Measurements from ENCODE around the gene RPS4Y1. TPM values are rescaled to one million over a fixed set of nuclear protein-coding genes. Genes with fewer than 3 reads are reported as not detected.
A peak's percentile ranks its signal among the peaks of the same experiment; 100 is the strongest.

Gene RPS4Y1
- total and polyA plus RNA-seq, 10 donors, result 0.50 to 725 (median 286) TPM; not detected in 5

GRCh38 chrY:2913066-2913815 lies 71.8 kb downstream of the RPS4Y1 start:
- no peaks in the 10 kb centered on the region for H3K36me3 ChIP-seq
- TF ChIP-seq CTCF (IDR thresholded peaks at IDR 0.05 in 8 of 11, conservative IDR thresholded peaks at IDR 0.05 in 3 of 11) (peak in 3 of 11 experiments; percentile 21 to 40 (median 24)), POLR2A (IDR thresholded peaks at IDR 0.05) (no peak)
- no peaks in the 10 kb centered on the region for H3K9me3 ChIP-seq
- no peak for DNase-seq
- no peak overlapping the region for H3K4me3 ChIP-seq
- H3K4me1 ChIP-seq, result no peaks in the 10 kb centered on the region
- H3K27ac ChIP-seq, result no peak overlapping the region
- no peaks in the 10 kb centered on the region for H3K27me3 ChIP-seq (replicated peaks in 1 of 7)
- intact Hi-C loops (cut with DNase I; ENCODE audit: low total_unique reads), result no loop called here

Small RNA genes within 50 kb of the gene (small RNA-seq; reads per million reads assigned to genes)
- gene TOMM22P2, result 0 reads per million in 4 donors

Other genes starting within 250 kb of the RPS4Y1 start
- 1 to 10 TPM in 1 of 7 donors, not detected in 6; 1.8 TPM for gene SRY, start 53.9 kb upstream of the RPS4Y1 start, total RNA-seq
- gene SRY, start 53.9 kb upstream of the RPS4Y1 start, polyA plus RNA-seq, result under 1 TPM in 2 of 3 donors, not detected in 1; 0.11 to 0.19 TPM
- gene ZFY, start 93.8 kb downstream of the RPS4Y1 start, total RNA-seq, result 10 to 100 TPM in 2 of 7 donors, not detected in 5; 12.7 to 13.9 TPM
- 1 to 10 TPM in 2 of 3 donors, not detected in 1; 5.0 to 5.5 TPM for gene ZFY, start 93.8 kb downstream of the RPS4Y1 start, polyA plus RNA-seq